ENCODE measurements around the gene KIF6.
"Not testable (repeated sequence)": the region's sequence is repeated elsewhere in the genome, so short reads cannot be mapped to it uniquely, and the experiment has no call there.

KIF6 gene

GRCh38 chr6:39706819-39707335 lies 18.3 kb downstream of the KIF6 start:
- DNase-seq: no peak

- DNase-seq: no peak
Observed at GRCh38 chr6:39702265-39702664, 22.9 kb downstream of the KIF6 start.

GRCh38 chr6:39700362-39700761 lies 24.8 kb downstream of the KIF6 start:
- DNase-seq: no peak

- DNase-seq: no peak
Observed at GRCh38 chr6:39698789-39699188, 26.4 kb downstream of the KIF6 start.

GRCh38 chr6:39696986-39697788 lies 28.0 kb downstream of the KIF6 start:
- no peak for DNase-seq

- DNase-seq: no peak
Observed at GRCh38 chr6:39695447-39695846, 29.8 kb downstream of the KIF6 start.

GRCh38 chr6:39693206-39693605 lies 32.0 kb downstream of the KIF6 start:
- DNase-seq: no peak

GRCh38 chr6:39688494-39688893 lies 36.7 kb downstream of the KIF6 start:
- DNase-seq: no peak

- DNase-seq: no peak
Observed at GRCh38 chr6:39686976-39687375, 38.2 kb downstream of the KIF6 start.

- DNase-seq: no peak
Observed at GRCh38 chr6:39685938-39686337, 39.3 kb downstream of the KIF6 start.

GRCh38 chr6:39685489-39685826 lies 39.8 kb downstream of the KIF6 start:
- no peak for DNase-seq

- DNase-seq: no peak
Observed at GRCh38 chr6:39684790-39685488, 40.3 kb downstream of the KIF6 start.

- no peak for DNase-seq
Observed at GRCh38 chr6:39681674-39682121, 43.5 kb downstream of the KIF6 start.

GRCh38 chr6:39678914-39679313 lies 46.3 kb downstream of the KIF6 start:
- DNase-seq: no peak

- not testable (repeated sequence) for DNase-seq
Observed at GRCh38 chr6:39677318-39677717, 47.9 kb downstream of the KIF6 start.

- DNase-seq: no peak
Observed at GRCh38 chr6:39670519-39670918, 54.7 kb downstream of the KIF6 start.

- DNase-seq: no peak
Observed at GRCh38 chr6:39669973-39670342, 55.2 kb downstream of the KIF6 start.

GRCh38 chr6:39669207-39669972 lies 55.8 kb downstream of the KIF6 start:
- DNase-seq: no peak

- no peak for DNase-seq
Observed at GRCh38 chr6:39666706-39667489, 58.3 kb downstream of the KIF6 start.

- DNase-seq: no peak
Observed at GRCh38 chr6:39665861-39666260, 59.3 kb downstream of the KIF6 start.

- DNase-seq: no peak
Observed at GRCh38 chr6:39664173-39664572, 61.0 kb downstream of the KIF6 start.

- DNase-seq: no peak
Observed at GRCh38 chr6:39657355-39658135, 67.7 kb downstream of the KIF6 start.
